ENCODE results near the gene VPS13D. TPM values are rescaled to one million over a fixed set of nuclear protein-coding genes. Genes with fewer than 3 reads are reported as not detected.
A peak's percentile ranks its signal among the peaks of the same experiment; 100 is the strongest.
"Not testable (repeated sequence)": the region's sequence is repeated elsewhere in the genome, so short reads cannot be mapped to it uniquely, and the experiment has no call there.

The VPS13D gene
- total RNA-seq, 1 donor, result 52.4 TPM

DNA sequence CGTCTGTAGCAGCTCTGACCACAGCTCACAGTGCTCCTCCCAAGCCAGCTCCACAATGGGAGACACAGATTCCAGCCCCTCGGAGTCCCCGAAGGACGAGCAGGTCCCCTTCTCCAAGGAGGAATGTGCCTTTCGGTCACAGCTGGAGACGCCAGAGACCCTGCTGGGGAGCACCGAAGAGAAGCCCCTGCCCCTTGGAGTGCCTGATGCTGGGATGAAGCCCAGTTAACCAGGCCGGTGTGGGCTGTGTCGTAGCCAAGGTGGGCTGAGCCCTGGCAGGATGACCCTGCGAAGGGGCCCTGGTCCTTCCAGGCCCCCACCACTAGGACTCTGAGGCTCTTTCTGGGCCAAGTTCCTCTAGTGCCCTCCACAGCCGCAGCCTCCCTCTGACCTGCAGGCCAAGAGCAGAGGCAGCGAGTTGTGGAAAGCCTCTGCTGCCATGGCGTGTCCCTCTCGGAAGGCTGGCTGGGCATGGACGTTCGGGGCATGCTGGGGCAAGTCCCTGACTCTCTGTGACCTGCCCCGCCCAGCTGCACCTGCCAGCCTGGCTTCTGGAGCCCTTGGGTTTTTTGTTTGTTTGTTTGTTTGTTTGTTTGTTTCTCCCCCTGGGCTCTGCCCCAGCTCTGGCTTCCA, 22.9 kb upstream of the VPS13D start:
- H3K4me3 ChIP-seq (ENCODE audit: low read length), result no peak overlapping the region
- peaks cover 58% of the 10 kb centered on the region for H3K4me1 ChIP-seq (ENCODE audit: insufficient read depth, low read length)
- H3K9me3 ChIP-seq (ENCODE audit: low read depth, low read length), result no peaks in the 10 kb centered on the region
- no peaks in the 10 kb centered on the region for H3K27me3 ChIP-seq (ENCODE audit: insufficient read depth, low read length)

DNA sequence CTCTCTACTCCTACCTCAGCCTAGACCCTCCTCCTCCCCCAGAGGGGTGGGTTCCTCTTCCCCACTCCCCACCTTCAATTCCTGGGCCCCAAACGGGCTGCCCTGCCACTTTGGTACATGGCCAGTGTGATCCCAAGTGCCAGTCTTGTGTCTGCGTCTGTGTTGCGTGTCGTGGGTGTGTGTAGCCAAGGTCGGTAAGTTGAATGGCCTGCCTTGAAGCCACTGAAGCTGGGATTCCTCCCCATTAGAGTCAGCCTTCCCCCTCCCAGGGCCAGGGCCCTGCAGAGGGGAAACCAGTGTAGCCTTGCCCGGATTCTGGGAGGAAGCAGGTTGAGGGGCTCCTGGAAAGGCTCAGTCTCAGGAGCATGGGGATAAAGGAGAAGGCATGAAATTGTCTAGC, 21.6 kb upstream of the VPS13D start:
- Histone ChIP-seq H3K27me3 (ENCODE audit: insufficient read depth, low read length) (no peaks in the 10 kb centered on the region), H3K4me3 (ENCODE audit: low read length) (no peak overlapping the region), H3K9me3 (ENCODE audit: low read depth, low read length) (no peaks in the 10 kb centered on the region), H3K4me1 (ENCODE audit: insufficient read depth, low read length) (peaks cover 51% of the 10 kb centered on the region)

DNA sequence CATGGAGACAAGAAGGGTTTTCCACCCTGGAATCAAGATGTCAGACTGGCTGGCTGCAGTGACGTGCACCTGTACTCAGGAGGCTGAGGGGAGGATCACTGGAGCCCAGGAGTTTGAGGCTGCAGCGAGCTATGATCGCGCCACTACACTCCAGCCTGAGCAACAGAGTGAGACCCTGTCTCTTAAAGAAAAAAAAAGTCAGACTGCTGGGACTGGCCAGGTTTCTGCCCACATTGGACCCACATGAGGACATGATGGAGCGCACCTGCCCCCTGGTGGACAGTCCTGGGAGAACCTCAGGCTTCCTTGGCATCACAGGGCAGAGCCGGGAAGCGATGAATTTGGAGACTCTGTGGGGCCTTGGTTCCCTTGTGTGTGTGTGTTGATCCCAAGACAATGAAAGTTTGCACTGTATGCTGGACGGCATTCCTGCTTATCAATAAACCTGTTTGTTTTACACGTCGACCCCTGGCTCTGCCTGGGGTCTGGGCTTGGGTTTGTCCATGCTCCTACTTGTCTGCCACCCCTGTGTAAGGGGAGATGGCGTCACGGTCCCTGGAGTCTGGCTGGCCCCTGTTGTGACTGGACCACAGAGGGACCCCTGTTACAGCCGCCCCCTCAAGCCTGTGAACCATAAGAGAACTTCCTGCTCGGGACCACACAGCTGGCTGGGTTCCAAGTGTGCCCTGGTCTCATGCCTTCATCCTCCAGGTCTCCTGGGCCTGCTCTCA, 20.9 kb upstream of the VPS13D start:
- peaks cover 44% of the 10 kb centered on the region for H3K4me1 ChIP-seq (ENCODE audit: insufficient read depth, low read length)
- H3K9me3 ChIP-seq (ENCODE audit: low read depth, low read length), result no peaks in the 10 kb centered on the region
- no peaks in the 10 kb centered on the region for H3K27me3 ChIP-seq (ENCODE audit: insufficient read depth, low read length)
- no peak overlapping the region for H3K4me3 ChIP-seq (ENCODE audit: low read length)

DNA sequence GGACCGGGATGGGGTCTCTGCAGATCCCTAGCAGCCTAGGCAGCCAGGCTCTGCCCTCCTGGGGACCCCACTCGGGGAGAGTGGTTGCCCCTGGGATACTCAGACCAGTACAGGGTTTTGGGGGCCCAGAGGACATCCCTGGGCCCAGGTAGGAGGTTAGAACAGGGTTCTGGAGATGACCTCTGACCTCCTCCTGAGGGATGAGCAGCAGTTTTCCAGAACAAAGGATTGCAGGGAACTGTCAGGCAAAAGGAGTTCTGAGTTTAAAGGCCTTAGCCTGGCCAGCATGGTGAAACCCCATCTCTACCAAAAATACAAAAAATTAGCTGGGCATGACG, 20.4 kb upstream of the VPS13D start:
- Histone ChIP-seq H3K9me3 (ENCODE audit: low read depth, low read length) (no peaks in the 10 kb centered on the region), H3K27me3 (ENCODE audit: insufficient read depth, low read length) (no peaks in the 10 kb centered on the region), H3K4me1 (ENCODE audit: insufficient read depth, low read length) (peaks cover 39% of the 10 kb centered on the region), H3K4me3 (ENCODE audit: low read length) (no peak overlapping the region)

DNA sequence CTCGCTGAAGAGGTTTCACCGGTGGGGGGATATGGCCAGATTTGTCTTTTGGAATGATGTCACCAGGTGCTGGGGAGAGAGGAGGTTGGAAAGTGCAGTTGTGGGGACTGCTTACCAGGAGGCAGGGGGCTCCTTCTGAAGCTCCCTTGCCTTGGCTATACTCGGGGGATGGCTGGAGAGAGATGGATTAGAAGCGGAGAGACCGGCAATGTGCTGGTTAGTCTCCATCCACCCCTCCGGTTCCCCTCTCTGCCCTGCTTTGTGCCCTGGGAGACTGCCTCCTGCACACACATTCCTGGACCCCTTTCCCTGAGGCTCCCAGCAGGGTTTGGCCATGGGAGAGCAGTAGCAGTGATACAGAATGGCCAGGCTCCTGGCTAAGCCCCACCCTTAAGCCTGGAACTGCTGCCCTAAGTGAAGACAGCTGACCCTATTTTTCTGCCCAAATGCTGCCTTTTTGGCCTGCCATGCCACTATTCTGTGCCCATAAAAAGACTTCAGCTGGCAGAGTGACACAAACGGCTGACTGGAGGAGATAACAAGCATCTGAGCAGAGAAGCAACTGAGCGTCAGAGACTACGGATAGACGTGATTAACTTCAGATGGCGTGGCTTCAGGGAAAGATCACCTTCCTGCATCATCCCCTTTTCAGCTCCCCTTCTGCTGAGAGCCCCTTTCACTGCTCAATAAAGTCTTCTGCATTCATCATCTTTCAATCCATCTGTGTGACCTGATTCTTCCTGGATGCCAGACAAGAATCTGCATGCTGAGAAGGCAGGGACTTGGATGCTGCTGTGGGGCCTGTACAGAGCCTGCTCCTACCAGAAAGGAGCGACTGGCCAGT, 14.5 kb upstream of the VPS13D start:
- Histone ChIP-seq H3K4me1 (ENCODE audit: insufficient read depth, low read length) (peaks cover 12% of the 10 kb centered on the region), H3K27me3 (ENCODE audit: insufficient read depth, low read length) (no peaks in the 10 kb centered on the region), H3K9me3 (ENCODE audit: low read depth, low read length) (no peaks in the 10 kb centered on the region), H3K4me3 (ENCODE audit: low read length) (no peak overlapping the region)

DNA sequence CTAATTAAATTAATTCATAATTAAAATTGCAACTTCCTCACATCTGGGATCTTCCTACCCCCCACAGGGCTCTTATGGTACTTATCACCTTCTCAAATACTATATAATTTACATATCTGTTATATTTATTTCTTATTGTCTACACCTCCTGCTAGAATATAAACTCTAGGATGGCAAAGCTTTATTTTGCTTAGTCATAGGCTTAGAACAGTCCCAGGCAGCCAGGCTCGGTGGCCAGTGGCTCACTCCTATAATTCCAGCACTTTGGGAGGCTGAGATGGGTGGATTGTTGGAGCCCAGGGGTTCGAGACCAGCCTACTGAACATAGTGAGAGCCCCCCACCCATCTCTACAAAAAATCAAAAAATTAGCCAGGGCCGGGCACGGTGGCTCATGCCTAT, 10.0 kb upstream of the VPS13D start:
- no peaks in the 10 kb centered on the region for H3K27me3 ChIP-seq (ENCODE audit: insufficient read depth, low read length)
- H3K4me3 ChIP-seq (ENCODE audit: low read length), result no peak overlapping the region
- H3K4me1 ChIP-seq (ENCODE audit: insufficient read depth, low read length), result no peaks in the 10 kb centered on the region
- H3K9me3 ChIP-seq (ENCODE audit: low read depth, low read length), result no peaks in the 10 kb centered on the region

DNA sequence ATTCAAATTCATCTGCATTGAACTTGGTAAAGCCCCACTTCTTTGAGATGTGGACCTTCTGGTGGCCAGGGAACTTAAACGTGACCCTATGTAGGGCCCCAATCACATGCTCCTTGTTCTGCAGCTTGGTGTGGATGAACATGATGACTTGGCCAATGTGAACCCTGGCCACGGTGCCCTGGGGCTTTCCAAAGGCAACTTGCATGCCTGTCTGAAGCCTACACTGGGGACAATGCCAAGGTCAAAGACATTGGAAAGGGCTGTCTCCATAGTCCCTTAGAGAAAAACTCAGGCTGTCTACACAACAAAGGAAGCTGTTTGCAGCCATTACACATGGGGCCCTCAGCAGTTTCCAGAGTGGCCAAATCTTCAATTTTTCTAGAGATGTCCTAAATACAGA, 8.9 kb upstream of the VPS13D start:
- Histone ChIP-seq H3K4me1 (ENCODE audit: insufficient read depth, low read length) (no peaks in the 10 kb centered on the region), H3K4me3 (ENCODE audit: low read length) (no peak overlapping the region), H3K27me3 (ENCODE audit: insufficient read depth, low read length) (no peaks in the 10 kb centered on the region), H3K9me3 (ENCODE audit: low read depth, low read length) (no peaks in the 10 kb centered on the region)

DNA sequence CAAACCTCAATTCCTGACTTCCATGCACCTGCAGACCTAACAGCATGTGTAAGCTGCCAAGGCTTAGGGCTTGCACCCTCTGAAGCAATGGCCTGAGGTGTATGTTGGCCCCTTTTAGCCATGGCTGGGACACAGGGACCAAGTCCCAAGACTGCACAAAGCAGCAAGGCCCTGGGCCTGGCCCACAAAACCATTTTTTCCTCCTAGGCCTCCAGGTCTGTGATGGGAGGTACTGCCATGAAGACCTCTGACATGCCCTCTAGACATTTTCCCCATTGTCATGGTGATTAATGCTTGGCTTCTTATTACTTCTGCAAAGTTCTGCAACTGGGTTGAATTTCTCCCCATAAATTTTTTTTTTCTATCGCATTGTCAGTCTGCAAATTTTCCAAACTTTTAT, 7.1 kb upstream of the VPS13D start:
- H3K27me3 ChIP-seq (ENCODE audit: insufficient read depth, low read length); H3K9me3 ChIP-seq (ENCODE audit: low read depth, low read length); H3K4me1 ChIP-seq (ENCODE audit: insufficient read depth, low read length); H3K4me3 ChIP-seq (ENCODE audit: low read length): not testable (repeated sequence)

DNA sequence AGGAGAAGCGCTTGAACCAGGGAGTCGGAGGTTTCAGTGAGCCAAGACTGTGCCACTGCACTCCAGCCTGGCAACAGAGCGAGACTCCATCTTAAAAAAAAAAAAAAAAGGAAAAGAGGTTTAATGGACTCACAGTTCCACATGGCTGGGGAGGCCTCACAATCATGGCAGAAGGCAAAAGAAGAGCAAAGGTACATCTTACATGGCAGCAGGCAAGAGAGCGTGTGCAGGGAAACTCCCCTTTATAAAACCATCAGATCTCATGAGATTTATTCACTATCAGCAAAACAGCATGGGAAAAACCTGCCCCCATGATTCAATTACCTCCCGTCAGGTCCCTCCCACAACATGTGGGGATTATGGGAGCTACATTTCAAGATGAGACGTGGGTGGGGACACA, 5.7 kb upstream of the VPS13D start:
- H3K4me3 ChIP-seq (ENCODE audit: low read length); H3K27me3 ChIP-seq (ENCODE audit: insufficient read depth, low read length); H3K4me1 ChIP-seq (ENCODE audit: insufficient read depth, low read length); H3K9me3 ChIP-seq (ENCODE audit: low read depth, low read length): not testable (repeated sequence)

DNA sequence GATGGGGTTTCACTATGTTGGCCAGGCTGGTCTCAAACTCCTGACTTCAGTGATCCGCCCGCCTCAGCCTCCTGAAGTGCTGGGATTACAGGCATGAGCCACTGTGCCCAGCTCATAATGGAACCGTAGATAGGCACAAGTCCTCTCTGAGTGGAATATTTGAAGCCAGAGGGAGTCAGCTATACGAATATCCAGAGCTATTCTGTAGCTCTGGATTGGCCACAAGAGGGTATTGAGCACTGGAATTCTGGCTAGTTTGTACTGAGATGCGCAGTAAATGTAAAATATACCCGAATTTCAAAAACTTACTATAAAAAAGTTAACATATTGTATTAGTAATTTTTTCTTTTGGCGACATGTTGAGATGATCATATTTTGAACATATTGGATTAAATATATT, 851 bp upstream of the VPS13D start:
- no peaks in the 10 kb centered on the region for H3K9me3 ChIP-seq (ENCODE audit: low read depth, low read length)
- no peak overlapping the region for H3K4me3 ChIP-seq (ENCODE audit: low read length)
- no peaks in the 10 kb centered on the region for H3K27me3 ChIP-seq (ENCODE audit: insufficient read depth, low read length)
- H3K4me1 ChIP-seq (ENCODE audit: insufficient read depth, low read length), result peaks cover 22% of the 10 kb centered on the region

DNA sequence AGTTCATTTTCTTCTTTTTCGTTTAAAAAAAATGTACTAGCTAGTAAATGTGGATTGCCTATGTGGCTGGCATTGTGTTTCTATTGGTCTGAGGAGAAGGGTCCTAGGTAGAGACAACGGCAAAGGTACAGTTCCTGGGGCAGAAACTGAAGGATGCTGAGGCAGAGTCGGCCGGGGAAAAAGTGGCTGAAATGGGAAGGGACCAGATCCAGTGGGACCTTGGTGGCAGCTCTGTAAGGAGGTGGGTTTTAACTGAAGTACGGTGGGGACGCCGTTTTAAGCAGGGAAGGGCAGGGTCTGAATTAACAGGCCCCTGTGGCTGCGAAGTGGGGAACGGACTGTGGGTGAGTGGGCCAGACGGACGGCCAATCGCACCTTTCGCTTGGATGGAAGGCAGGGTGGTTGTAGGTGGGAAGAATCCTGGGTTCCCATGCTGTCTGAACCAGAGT, 420 bp upstream of the VPS13D start:
- Histone ChIP-seq H3K4me3 (ENCODE audit: low read length) (no peak overlapping the region), H3K9me3 (ENCODE audit: low read depth, low read length) (no peaks in the 10 kb centered on the region), H3K27me3 (ENCODE audit: insufficient read depth, low read length) (no peaks in the 10 kb centered on the region), H3K4me1 (ENCODE audit: insufficient read depth, low read length) (peaks cover 22% of the 10 kb centered on the region)

DNA sequence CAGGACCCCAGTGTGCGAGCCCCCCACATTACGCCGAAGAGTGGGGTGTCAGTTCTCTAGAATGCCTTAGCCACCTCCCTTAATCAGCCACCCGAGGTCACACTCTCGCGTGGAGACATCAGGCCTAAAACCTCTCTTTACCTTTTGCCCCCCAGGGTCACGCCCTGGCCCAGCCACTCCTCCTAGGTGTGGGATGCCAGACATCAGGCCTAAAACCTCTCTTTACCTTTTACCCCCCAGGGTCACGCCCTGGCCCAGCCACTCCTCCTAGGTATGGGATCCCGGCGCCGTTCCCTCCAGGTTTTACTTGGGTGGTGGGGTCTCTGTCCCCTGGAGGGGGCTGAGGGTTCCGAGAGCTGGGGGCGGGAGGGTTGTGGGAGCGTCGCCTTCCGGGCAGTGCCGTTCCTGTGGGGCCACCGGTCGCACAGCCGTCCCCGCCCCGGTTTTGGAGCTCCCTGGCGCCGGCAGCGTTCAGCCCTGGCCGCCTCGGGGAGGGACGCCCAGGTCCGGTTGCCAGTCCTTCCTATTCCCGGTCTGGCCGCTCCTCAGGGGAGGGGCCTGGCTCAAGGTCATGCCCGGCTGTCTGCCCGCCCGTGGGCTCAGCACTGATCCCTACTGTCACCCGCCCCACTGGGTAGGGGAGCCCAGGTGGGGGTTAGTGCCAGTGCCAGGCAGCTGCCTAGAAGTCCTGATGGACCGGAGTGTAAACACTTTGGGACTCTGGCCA, 882 bp downstream of the VPS13D start:
- H3K4me1 ChIP-seq (ENCODE audit: insufficient read depth, low read length), result peaks cover 22% of the 10 kb centered on the region
- H3K9me3 ChIP-seq (ENCODE audit: low read depth, low read length), result no peaks in the 10 kb centered on the region
- no peaks in the 10 kb centered on the region for H3K27me3 ChIP-seq (ENCODE audit: insufficient read depth, low read length)
- H3K4me3 ChIP-seq (ENCODE audit: low read length), result peak overlapping the region; percentile 91

DNA sequence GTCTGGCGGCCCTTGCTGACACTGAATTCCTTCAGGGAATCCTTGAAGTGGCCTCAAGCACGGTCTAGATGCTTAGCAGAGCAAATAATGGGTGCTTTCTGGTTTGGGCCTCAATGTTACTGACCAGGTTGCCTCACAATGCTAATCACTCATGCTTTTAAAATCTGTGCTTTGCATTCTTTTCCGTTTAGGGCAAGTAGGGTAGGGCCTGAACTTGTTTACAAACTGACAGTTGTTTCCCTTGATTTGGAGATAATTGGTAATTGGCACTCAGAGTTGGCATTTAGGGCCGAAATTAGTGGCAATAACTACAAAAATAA, 1.4 kb downstream of the VPS13D start:
- Histone ChIP-seq H3K4me3 (ENCODE audit: low read length) (peak overlapping the region; percentile 91), H3K4me1 (ENCODE audit: insufficient read depth, low read length) (peaks cover 22% of the 10 kb centered on the region), H3K27me3 (ENCODE audit: insufficient read depth, low read length) (no peaks in the 10 kb centered on the region), H3K9me3 (ENCODE audit: low read depth, low read length) (no peaks in the 10 kb centered on the region)

DNA sequence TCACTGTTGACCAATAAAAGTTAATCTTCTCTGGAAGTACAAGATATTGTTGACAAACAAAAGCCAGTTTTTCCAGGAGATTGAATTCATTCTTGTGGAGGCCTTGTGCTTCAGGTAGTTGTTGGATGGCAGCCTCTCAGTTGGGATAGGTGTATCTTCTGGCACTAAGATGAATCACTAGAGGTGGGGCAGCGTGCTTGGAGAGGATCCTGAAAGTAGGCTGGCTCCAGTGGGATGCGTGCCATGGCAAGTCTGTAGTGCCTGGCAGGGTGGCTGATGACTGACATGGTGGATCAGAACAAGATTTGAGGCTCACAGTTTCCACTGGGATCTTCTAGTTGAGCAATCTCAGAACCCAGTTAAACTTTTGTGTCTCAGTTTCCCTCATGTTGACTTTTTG, 2.4 kb downstream of the VPS13D start:
- Histone ChIP-seq H3K4me3 (ENCODE audit: low read length) (no peak overlapping the region), H3K9me3 (ENCODE audit: low read depth, low read length) (no peaks in the 10 kb centered on the region), H3K27me3 (ENCODE audit: insufficient read depth, low read length) (no peaks in the 10 kb centered on the region), H3K4me1 (ENCODE audit: insufficient read depth, low read length) (peaks cover 22% of the 10 kb centered on the region)

DNA sequence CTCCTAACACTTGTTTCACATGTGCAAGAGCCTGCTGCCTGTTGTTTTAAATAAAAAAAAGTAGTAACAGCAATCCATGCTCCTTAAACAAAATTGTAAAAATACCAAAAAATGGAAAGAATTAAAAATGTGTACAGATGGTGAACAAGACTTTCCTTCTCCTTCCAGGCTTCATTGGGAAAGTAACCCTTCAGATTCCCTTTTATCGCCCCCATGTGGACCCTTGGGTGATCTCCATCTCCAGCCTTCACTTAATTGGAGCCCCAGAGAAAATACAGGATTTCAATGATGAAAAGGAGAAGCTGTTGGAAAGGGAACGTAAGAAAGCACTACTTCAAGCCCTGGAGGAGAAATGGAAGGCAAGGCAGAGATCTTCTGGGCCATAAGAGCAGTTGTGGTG, 14.2 kb downstream of the VPS13D start:
- Histone ChIP-seq H3K4me3 (ENCODE audit: low read length) (no peak overlapping the region), H3K27me3 (ENCODE audit: insufficient read depth, low read length) (no peaks in the 10 kb centered on the region), H3K4me1 (ENCODE audit: insufficient read depth, low read length) (no peaks in the 10 kb centered on the region), H3K9me3 (ENCODE audit: low read depth, low read length) (no peaks in the 10 kb centered on the region)

All from mononuclear cell (primary cell).